Endothelial cell of umbilical vein (primary cell): ENCODE measurements around the gene TSHZ3. TPM values are rescaled to one million over a fixed set of nuclear protein-coding genes. Genes with fewer than 3 reads are reported as not detected.

Experiments
- BruUV-seq: library from RNA; stranded (reverse); fragments of 400-500 nt; replicated peaks from 2 replicates; lab custom pipeline; 2021; lab: Mats Ljungman, UMichigan
- CTCF ChIA-PET: fragments of 300-600, 350-600 bp; sonication (Branson Sonifier 250); formaldehyde crosslinking; loops from one replicate; lab custom pipeline; 2021; ENCODE audit warnings: antibody characterized with exemption, inconsistent platforms; lab: Charles Lee
- POLR2A ChIA-PET: fragments of 300-600, 350-600 bp; sonication (Branson Sonifier 250); formaldehyde crosslinking; loops from one replicate; lab custom pipeline; 2021; ENCODE audit warnings: antibody characterized with exemption, inconsistent platforms; lab: Charles Lee
- DNase-seq: peaks from one replicate; pipeline ENCODE4 v3.0.0-alpha.2; 2011; ENCODE audit warnings: low read depth, low spot score
- FAIRE-seq: peaks from 2 replicates; lab custom pipeline; 2011; peaks lifted over from hg19 to GRCh38; lab: Jason Lieb, UNC
- H2AFZ ChIP-seq: 2 replicates; pipeline ENCODE4 v1.6.0; 2012; ENCODE audit warnings: low read depth, low read length, control low read depth, inconsistent platforms
- H3K27ac ChIP-seq: 2 replicates; pipeline ENCODE4 v1.5.1; 2011; ENCODE audit warnings: low read depth, mild to moderate bottlenecking, control low read depth, low read length, moderate library complexity; ENCODE audit not compliant: insufficient read depth
- H3K27me3 ChIP-seq, 2 experiments: 2 replicates each; pipeline versions ENCODE4 v1.6.0 to v1.6.1; 2011; ENCODE audit warnings: low read length in 2 of 2, mixed read lengths in 1 of 2; ENCODE audit not compliant: control insufficient read depth in 2 of 2, insufficient read depth in 2 of 2
- H3K36me3 ChIP-seq, 2 experiments: 2 replicates in 1 of 2; 3 replicates in 1 of 2; pipeline ENCODE4 v1.5.1; 2011; ENCODE audit warnings: low read length in 2 of 2, mild to moderate bottlenecking in 1 of 2, moderate library complexity in 1 of 2; ENCODE audit not compliant: control insufficient read depth in 2 of 2, insufficient read depth in 2 of 2; ENCODE audit errors: extremely low read depth in 1 of 2
- H3K4me1 ChIP-seq: 3 replicates; pipeline ENCODE4 v1.5.1; 2011; ENCODE audit warnings: mild to moderate bottlenecking, low read length; ENCODE audit not compliant: control insufficient read depth, insufficient read depth; ENCODE audit errors: extremely low read depth
- H3K4me2 ChIP-seq: 2 replicates; pipeline ENCODE4 v1.6.1; 2011; ENCODE audit warnings: low read length, control low read depth, mixed read lengths; ENCODE audit not compliant: insufficient read depth
- H3K4me3 ChIP-seq, 3 experiments: fragments of 200-600 bp in 1 of 3; sonication (generic), shearing (Covaris generic) in 1 of 3; replicated peaks in 1 of 3; 2 replicates each; pipeline ENCODE4 v1.5.1; 2011 to 2016; ENCODE audit warnings: control low read depth in 3 of 3, low read length in 3 of 3, mild to moderate bottlenecking in 2 of 3, inconsistent platforms in 1 of 3, low read depth in 1 of 3, moderate library complexity in 1 of 3; ENCODE audit not compliant: insufficient read depth in 1 of 3
- H3K79me2 ChIP-seq: 2 replicates; pipeline ENCODE4 v1.6.0; 2012; ENCODE audit warnings: low read length, inconsistent platforms; ENCODE audit not compliant: control insufficient read depth, insufficient read depth
- H3K9ac ChIP-seq: replicated peaks from 2 replicates; pipeline ENCODE3; 2011; ENCODE audit warnings: low read length, control low read depth; ENCODE audit not compliant: insufficient read depth; ENCODE audit errors: extremely low read depth
- H3K9me1 ChIP-seq: replicated peaks from 3 replicates; pipeline ENCODE4 v1.6.0; 2011; ENCODE audit warnings: mild to moderate bottlenecking, low read length; ENCODE audit not compliant: control insufficient read depth, insufficient read depth; ENCODE audit errors: extremely low read depth
- H3K9me3 ChIP-seq: replicated peaks from 2 replicates; pipeline ENCODE4 v1.5.1; 2012; ENCODE audit warnings: low read length, inconsistent platforms; ENCODE audit not compliant: control insufficient read depth, insufficient read depth
- H4K20me1 ChIP-seq: replicated peaks from 2 replicates; pipeline ENCODE3; 2011; ENCODE audit warnings: mild to moderate bottlenecking, low read length; ENCODE audit not compliant: control insufficient read depth, insufficient read depth; ENCODE audit errors: extremely low read depth
- CTCF ChIP-seq, 2 donors: IDR thresholded peaks; 1 replicate in 1 of 2; 2 replicates in 1 of 2; pipeline ENCODE4 v1.5.1; 2011; ENCODE audit warnings: low read length in 2 of 2, mild to moderate bottlenecking in 2 of 2, moderate library complexity in 2 of 2, control low read depth in 1 of 2, inconsistent platforms in 1 of 2, low read depth in 1 of 2; ENCODE audit not compliant: insufficient read depth in 1 of 2; ENCODE audit errors: extremely low read depth in 1 of 2
- GATA2 ChIP-seq: IDR thresholded peaks from 2 replicates; pipeline ENCODE4 v1.7.0; 2011; ENCODE audit warnings: low read depth, mild to moderate bottlenecking, moderate library complexity, mixed read lengths, low read length; ENCODE audit not compliant: insufficient read length, insufficient read depth
- JUN ChIP-seq: IDR thresholded peaks from 2 replicates; pipeline ENCODE4 v1.6.1; 2011; ENCODE audit warnings: borderline replicate concordance, low read depth; ENCODE audit not compliant: insufficient read length, insufficient read depth
- MAX ChIP-seq: IDR thresholded peaks from 2 replicates; pipeline ENCODE4 v1.6.1; 2011; ENCODE audit not compliant: insufficient read depth, insufficient read length
- MYC ChIP-seq: IDR thresholded peaks from one replicate; pipeline ENCODE4 v1.6.1; 2011; ENCODE audit warnings: mild to moderate bottlenecking, low read depth, low read length
- POLR2A ChIP-seq: IDR thresholded peaks from 2 replicates; pipeline ENCODE4 v1.6.1; 2012; ENCODE audit warnings: low read depth, mild to moderate bottlenecking, control low read depth, low read length
- dilution Hi-C: fragments of 300-500 bp; cut with MboI; formaldehyde crosslinking; loops from one replicate; pipeline ENCODE4 v1.15.0; 2019; ENCODE audit warnings: low sequenced_read_pairs; ENCODE audit not compliant: extremely low pct_ligation_motif_present
- intact Hi-C: fragments of 100-400 bp; cut with micrococcal nuclease; formaldehyde crosslinking; loops from one replicate; pipeline ENCODE4 v1.10.0; 2022
- polyA plus RNA-seq, 4 experiments: library from polyadenylated mRNA; depleted of rRNA in 3 of 4; stranded (reverse) in 3 of 4; unstranded in 1 of 4; fragments of >200 nt; gene quantifications; 2 replicates each; pipeline versions ENCODE4 v1.2.1 to v1.2.3, GENCODE V29; 2011 to 2012; ENCODE audit warnings: missing spikeins in 1 of 4
- total RNA-seq: library from RNA; stranded (reverse); gene quantifications from 2 replicates; pipeline ENCODE4 v1.2.3, GENCODE V29; 2021

Gene TSHZ3
- total and polyA plus RNA-seq, 2 donors (not counting 3 experiments of a cell fraction or from before 2014, with no cell fraction given), result 1.2 to 6.2 TPM

GRCh38 chr19:31292639-31293185 lies 56.5 kb downstream of the TSHZ3 start:
- ChIA-PET POLR2A (no interaction called here), CTCF (no interaction called here)
- DNase-seq (no peak), FAIRE-seq (no peak)
- H3K4me1 ChIP-seq, result no peaks in the 10 kb centered on the region
- H3K9me3 ChIP-seq, result no peaks in the 10 kb centered on the region
- no peaks in the 10 kb centered on the region for H3K79me2 ChIP-seq
- dilution Hi-C loops, result no loop called here
- H3K27me3 ChIP-seq, result no peaks in the 10 kb centered on the region
- no peak overlapping the region for H3K4me2 ChIP-seq
- no peaks in the 10 kb centered on the region for H3K36me3 ChIP-seq
- intact Hi-C loops, result no loop called here
- H3K27ac ChIP-seq, result no peak overlapping the region
- no peak overlapping the region for H3K4me3 ChIP-seq
- H3K9me1 ChIP-seq, result no peaks in the 10 kb centered on the region
- no peak overlapping the region for H2AFZ ChIP-seq
- H4K20me1 ChIP-seq, result no peaks in the 10 kb centered on the region
- no peak for TF ChIP-seq MAX
- no peak for TF ChIP-seq POLR2A
- no peak for TF ChIP-seq MYC
- TF ChIP-seq GATA2, result no peak
- no peak for TF ChIP-seq CTCF (IDR thresholded peaks at IDR 0.05; ENCODE audit: extremely low read depth in 1 of 2, insufficient read depth in 1 of 2, low read depth in 1 of 2, low read length in 2 of 2)
- no peak for TF ChIP-seq JUN
- no TSS peak for BruUV-seq
- H3K9ac ChIP-seq, result no peak overlapping the region
